Measurements from ENCODE around the gene EFNA5. TPM values are rescaled to one million over a fixed set of nuclear protein-coding genes. Genes with fewer than 3 reads are reported as not detected.

Gene EFNA5
- polyA plus RNA-seq, 4 donors: 0.54 to 3.5 (median 1.7) TPM; not detected in 1

DNA sequence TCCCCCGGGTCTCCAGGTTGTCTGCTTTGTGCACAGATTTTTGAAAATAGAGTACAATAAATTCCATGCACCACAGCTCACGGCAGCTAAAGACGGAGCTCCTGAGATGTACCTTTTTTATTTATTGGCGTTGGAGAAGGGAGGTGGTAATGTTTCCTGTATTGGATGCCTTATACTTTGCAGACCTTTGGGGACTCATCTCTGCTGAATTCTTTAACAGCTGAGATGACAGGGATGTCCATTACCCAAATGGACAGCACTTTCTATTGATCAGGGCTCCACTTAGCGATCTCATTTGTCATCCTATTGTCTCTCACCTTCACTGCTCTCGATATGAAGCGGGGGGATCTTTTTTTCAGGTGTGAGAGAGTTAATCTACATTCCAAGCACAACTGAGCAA is 137.8 kb downstream of the EFNA5 start:
- no peak overlapping the region for H3K27ac ChIP-seq (ENCODE audit: low read depth in 1 of 3, low read length in 2 of 3)
- no peaks in the 10 kb centered on the region for H3K27me3 ChIP-seq (ENCODE audit: control insufficient read depth in 3 of 3, insufficient read depth in 3 of 3, low read length in 3 of 3)
- no peak for FAIRE-seq
- H3K4me3 ChIP-seq (ENCODE audit: low read depth in 1 of 3, low read length in 3 of 3): no peak overlapping the region
- H3K9me3 ChIP-seq (ENCODE audit: control insufficient read depth in 2 of 2, insufficient read depth in 1 of 2, low read depth in 1 of 2, low read length in 1 of 2): no peaks in the 10 kb centered on the region
- no peak for DNase-seq
- no peaks in the 10 kb centered on the region for H3K36me3 ChIP-seq (ENCODE audit: control insufficient read depth in 3 of 3, insufficient read depth in 2 of 3, low read depth in 1 of 3, low read length in 3 of 3)
- WGBS, 3 donors: 89 to 96% (median 95%) methylated on average over 7 of the region's 7 CpGs
- no peaks in the 10 kb centered on the region for H3K4me1 ChIP-seq (ENCODE audit: control insufficient read depth in 3 of 3, insufficient read depth in 2 of 3, low read depth in 1 of 3, low read length in 2 of 3)

- 91 to 94% (median 93%) methylated on average over 10 of the region's 10 CpGs for WGBS, 3 donors
- no peaks in the 10 kb centered on the region for H3K9me3 ChIP-seq (ENCODE audit: control insufficient read depth in 2 of 2, insufficient read depth in 1 of 2, low read depth in 1 of 2, low read length in 1 of 2)
- FAIRE-seq: no peak
- H3K4me1 ChIP-seq (ENCODE audit: control insufficient read depth in 3 of 3, insufficient read depth in 2 of 3, low read depth in 1 of 3, low read length in 2 of 3): no peaks in the 10 kb centered on the region
- no peak for DNase-seq
- no peak overlapping the region for H3K27ac ChIP-seq (ENCODE audit: low read depth in 1 of 3, low read length in 2 of 3)
- H3K4me3 ChIP-seq (ENCODE audit: low read depth in 1 of 3, low read length in 3 of 3): no peak overlapping the region
- H3K27me3 ChIP-seq (ENCODE audit: control insufficient read depth in 3 of 3, insufficient read depth in 3 of 3, low read length in 3 of 3): no peaks in the 10 kb centered on the region
- no peaks in the 10 kb centered on the region for H3K36me3 ChIP-seq (ENCODE audit: control insufficient read depth in 3 of 3, insufficient read depth in 2 of 3, low read depth in 1 of 3, low read length in 3 of 3)
These were observed 138.4 kb downstream of the EFNA5 start for GRCh38 chr5:107532169-107532878.

GRCh38 chr5:107531308-107531707 is 139.4 kb downstream of the EFNA5 start:
- no peak for FAIRE-seq

GRCh38 chr5:107529618-107530017 is 141.1 kb downstream of the EFNA5 start:
- H3K4me3 ChIP-seq (ENCODE audit: low read depth in 1 of 3, low read length in 3 of 3): no peak overlapping the region

More at GRCh38 chr5:107531308-107531707, 139.4 kb downstream of the EFNA5 start:
- no peak for DNase-seq
- Histone ChIP-seq H3K4me3 (ENCODE audit: low read depth in 1 of 3, low read length in 3 of 3) (no peak overlapping the region), H3K36me3 (ENCODE audit: control insufficient read depth in 3 of 3, insufficient read depth in 2 of 3, low read depth in 1 of 3, low read length in 3 of 3) (no peaks in the 10 kb centered on the region), H3K27me3 (ENCODE audit: control insufficient read depth in 3 of 3, insufficient read depth in 3 of 3, low read length in 3 of 3) (no peaks in the 10 kb centered on the region), H3K4me1 (ENCODE audit: control insufficient read depth in 3 of 3, insufficient read depth in 2 of 3, low read depth in 1 of 3, low read length in 2 of 3) (no peaks in the 10 kb centered on the region), H3K27ac (ENCODE audit: low read depth in 1 of 3, low read length in 2 of 3) (no peak overlapping the region), H3K9me3 (ENCODE audit: control insufficient read depth in 2 of 2, insufficient read depth in 1 of 2, low read depth in 1 of 2, low read length in 1 of 2) (no peaks in the 10 kb centered on the region)
- 91 to 92% (median 91%) methylated on average over 7 of the region's 7 CpGs for WGBS, 3 donors

DNA sequence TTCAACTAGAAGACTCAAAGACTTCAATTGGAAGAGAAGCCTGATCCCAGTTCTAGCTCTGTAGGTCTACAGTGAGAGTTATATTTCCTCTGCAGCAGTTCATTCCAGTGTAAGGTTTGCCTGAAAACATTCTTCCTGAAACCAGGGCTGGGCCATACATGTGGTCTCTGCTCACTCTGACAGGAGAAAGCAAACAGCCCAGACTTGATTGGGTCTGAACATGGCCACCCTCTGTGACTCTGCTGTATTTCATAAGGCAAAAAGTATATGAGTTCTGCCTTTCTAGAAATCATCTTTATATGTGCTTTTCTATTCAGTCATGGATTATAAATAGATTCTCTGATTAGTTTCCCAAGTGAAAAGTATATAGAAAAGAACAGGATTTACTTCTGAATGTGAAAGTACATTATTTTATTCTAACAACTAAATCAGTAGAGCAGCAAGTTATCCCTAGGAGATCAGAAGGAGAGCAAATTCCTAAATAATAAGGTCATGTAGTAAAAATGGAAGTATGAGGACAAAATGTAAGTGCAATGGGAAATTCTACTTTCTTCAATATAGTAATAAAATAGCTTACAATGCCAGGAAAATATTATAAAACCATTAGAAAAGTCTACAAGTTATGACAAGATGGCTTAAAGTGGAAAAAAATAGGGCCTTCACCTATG is 144.3 kb downstream of the EFNA5 start:
- H3K27ac ChIP-seq (ENCODE audit: low read depth in 1 of 3, low read length in 2 of 3): no peak overlapping the region
- no peaks in the 10 kb centered on the region for H3K4me1 ChIP-seq (ENCODE audit: control insufficient read depth in 3 of 3, insufficient read depth in 2 of 3, low read depth in 1 of 3, low read length in 2 of 3)
- no peaks in the 10 kb centered on the region for H3K27me3 ChIP-seq (ENCODE audit: control insufficient read depth in 3 of 3, insufficient read depth in 3 of 3, low read length in 3 of 3)
- no peak for FAIRE-seq
- no peak for DNase-seq
- no peaks in the 10 kb centered on the region for H3K9me3 ChIP-seq (ENCODE audit: control insufficient read depth in 2 of 2, insufficient read depth in 1 of 2, low read depth in 1 of 2, low read length in 1 of 2)
- H3K36me3 ChIP-seq (ENCODE audit: control insufficient read depth in 3 of 3, insufficient read depth in 2 of 3, low read depth in 1 of 3, low read length in 3 of 3): no peaks in the 10 kb centered on the region
- no peak overlapping the region for H3K4me3 ChIP-seq (ENCODE audit: low read depth in 1 of 3, low read length in 3 of 3)

More at GRCh38 chr5:107529618-107530017, 141.1 kb downstream of the EFNA5 start:
- no peaks in the 10 kb centered on the region for H3K36me3 ChIP-seq (ENCODE audit: control insufficient read depth in 3 of 3, insufficient read depth in 2 of 3, low read depth in 1 of 3, low read length in 3 of 3)
- FAIRE-seq (no peak), DNase-seq (no peak)
- H3K9me3 ChIP-seq (ENCODE audit: control insufficient read depth in 2 of 2, insufficient read depth in 1 of 2, low read depth in 1 of 2, low read length in 1 of 2): no peaks in the 10 kb centered on the region
- no peak overlapping the region for H3K27ac ChIP-seq (ENCODE audit: low read depth in 1 of 3, low read length in 2 of 3)
- H3K27me3 ChIP-seq (ENCODE audit: control insufficient read depth in 3 of 3, insufficient read depth in 3 of 3, low read length in 3 of 3): no peaks in the 10 kb centered on the region
- H3K4me1 ChIP-seq (ENCODE audit: control insufficient read depth in 3 of 3, insufficient read depth in 2 of 3, low read depth in 1 of 3, low read length in 2 of 3): no peaks in the 10 kb centered on the region

DNA sequence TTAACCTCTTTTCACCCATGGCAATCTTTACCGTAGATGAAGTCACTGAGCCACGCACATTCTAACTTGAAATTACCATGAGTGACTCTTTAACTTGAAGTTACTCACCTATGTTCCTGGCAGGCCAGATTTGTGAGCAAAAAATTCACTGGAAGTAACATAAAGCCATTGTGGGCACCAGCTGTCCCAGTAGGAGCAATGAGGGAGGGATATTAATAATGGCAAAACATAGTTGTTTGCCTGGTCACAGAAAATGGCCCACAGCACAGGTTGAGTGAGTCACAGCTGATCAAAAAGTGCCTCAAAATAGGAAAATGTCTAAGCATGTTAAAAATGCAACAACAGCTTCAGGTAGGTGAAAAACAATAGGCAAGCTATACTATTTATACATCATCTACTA is 146.6 kb downstream of the EFNA5 start:
- no peak for DNase-seq
- no peak overlapping the region for H3K27ac ChIP-seq (ENCODE audit: low read depth in 1 of 3, low read length in 2 of 3)
- no peak overlapping the region for H3K4me3 ChIP-seq (ENCODE audit: low read depth in 1 of 3, low read length in 3 of 3)
- FAIRE-seq: no peak
- WGBS, 3 donors: 86 to 100% (median 92%) methylated on average over 2 of the region's 2 CpGs
- no peaks in the 10 kb centered on the region for H3K36me3 ChIP-seq (ENCODE audit: control insufficient read depth in 3 of 3, insufficient read depth in 2 of 3, low read depth in 1 of 3, low read length in 3 of 3)
- H3K4me1 ChIP-seq (ENCODE audit: control insufficient read depth in 3 of 3, insufficient read depth in 2 of 3, low read depth in 1 of 3, low read length in 2 of 3): no peaks in the 10 kb centered on the region
- no peaks in the 10 kb centered on the region for H3K9me3 ChIP-seq (ENCODE audit: control insufficient read depth in 2 of 2, insufficient read depth in 1 of 2, low read depth in 1 of 2, low read length in 1 of 2)
- H3K27me3 ChIP-seq (ENCODE audit: control insufficient read depth in 3 of 3, insufficient read depth in 3 of 3, low read length in 3 of 3): no peaks in the 10 kb centered on the region

GRCh38 chr5:107523029-107523680 is 147.6 kb downstream of the EFNA5 start:
- Histone ChIP-seq H3K27ac (ENCODE audit: low read depth in 1 of 3, low read length in 2 of 3) (no peak overlapping the region), H3K4me1 (ENCODE audit: control insufficient read depth in 3 of 3, insufficient read depth in 2 of 3, low read depth in 1 of 3, low read length in 2 of 3) (no peaks in the 10 kb centered on the region), H3K36me3 (ENCODE audit: control insufficient read depth in 3 of 3, insufficient read depth in 2 of 3, low read depth in 1 of 3, low read length in 3 of 3) (no peaks in the 10 kb centered on the region), H3K9me3 (ENCODE audit: control insufficient read depth in 2 of 2, insufficient read depth in 1 of 2, low read depth in 1 of 2, low read length in 1 of 2) (no peaks in the 10 kb centered on the region), H3K4me3 (ENCODE audit: low read depth in 1 of 3, low read length in 3 of 3) (no peak overlapping the region), H3K27me3 (ENCODE audit: control insufficient read depth in 3 of 3, insufficient read depth in 3 of 3, low read length in 3 of 3) (no peaks in the 10 kb centered on the region)
- FAIRE-seq (no peak), DNase-seq (no peak)
- 83 to 86% (median 85%) methylated on average over 5 of the region's 5 CpGs for WGBS, 3 donors

DNA sequence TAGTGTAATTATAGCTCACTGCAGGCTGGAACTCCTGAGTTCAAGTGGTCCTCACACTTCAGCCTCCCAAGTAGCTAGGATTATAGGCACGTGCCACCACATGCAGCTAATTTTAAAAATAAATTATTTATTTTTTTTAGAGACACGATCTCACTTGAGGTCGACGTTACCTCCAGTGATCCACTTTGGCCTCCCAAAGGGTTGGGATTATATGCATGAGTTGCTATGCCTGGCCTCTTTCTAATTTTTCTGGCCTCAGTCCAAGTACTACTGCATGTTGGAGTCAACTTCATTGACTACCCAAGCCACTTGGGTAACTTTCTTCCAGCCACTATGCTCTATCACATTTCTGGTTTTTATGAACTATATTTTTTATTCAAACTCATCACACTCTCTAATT is 148.3 kb downstream of the EFNA5 start:
- FAIRE-seq (no peak), DNase-seq (no peak)
- no peak overlapping the region for H3K4me3 ChIP-seq (ENCODE audit: low read depth in 1 of 3, low read length in 3 of 3)
- no peaks in the 10 kb centered on the region for H3K27me3 ChIP-seq (ENCODE audit: control insufficient read depth in 3 of 3, insufficient read depth in 3 of 3, low read length in 3 of 3)
- no peaks in the 10 kb centered on the region for H3K36me3 ChIP-seq (ENCODE audit: control insufficient read depth in 3 of 3, insufficient read depth in 2 of 3, low read depth in 1 of 3, low read length in 3 of 3)
- WGBS, 3 donors: 93 to 100% (median 93%) methylated on average over 4 of the region's 4 CpGs
- H3K9me3 ChIP-seq (ENCODE audit: control insufficient read depth in 2 of 2, insufficient read depth in 1 of 2, low read depth in 1 of 2, low read length in 1 of 2): no peaks in the 10 kb centered on the region
- H3K4me1 ChIP-seq (ENCODE audit: control insufficient read depth in 3 of 3, insufficient read depth in 2 of 3, low read depth in 1 of 3, low read length in 2 of 3): no peaks in the 10 kb centered on the region
- no peak overlapping the region for H3K27ac ChIP-seq (ENCODE audit: low read depth in 1 of 3, low read length in 2 of 3)
